MG63 (cell line): ENCODE results near the gene ZNF471. TPM values are rescaled to one million over a fixed set of nuclear protein-coding genes. Genes with fewer than 3 reads are reported as not detected.
A peak's percentile ranks its signal among the peaks of the same experiment; 100 is the strongest.

Experiments
- DNase-seq: peaks from one replicate; pipeline ENCODE4 v3.0.0-alpha.2; 2020
- H3K27me3 ChIP-seq: fragments of 250-450 bp; sonication (Bioruptor Pico); 2 replicates; pipeline ENCODE4 v1.5.1; 2020; ENCODE audit warnings: mild to moderate bottlenecking, moderate library complexity
- H3K36me3 ChIP-seq: fragments of 250-450 bp; sonication (Bioruptor Pico); 2 replicates; pipeline ENCODE4 v1.5.1; 2020; ENCODE audit warnings: mild to moderate bottlenecking, moderate library complexity
- H3K4me3 ChIP-seq: fragments of 250-450 bp; sonication (Bioruptor Pico); 2 replicates; pipeline ENCODE4 v1.5.1; 2020; ENCODE audit warnings: mild to moderate bottlenecking, moderate library complexity
- H3K9me3 ChIP-seq: fragments of 250-450 bp; sonication (Bioruptor Pico); 2 replicates; pipeline ENCODE4 v1.5.1; 2020; ENCODE audit warnings: mild to moderate bottlenecking, moderate library complexity
- total RNA-seq: library from RNA; depleted of rRNA; stranded (reverse); fragments of >200 nt; shearing (Covaris generic); gene quantifications from 2 replicates; pipeline ENCODE4 v1.2.3, GENCODE V29; 2014; ENCODE audit warnings: low replicate concordance; rRNA removed

Gene ZNF471
- total RNA-seq, 1 experiment from 2014 or later: not detected

DNA sequence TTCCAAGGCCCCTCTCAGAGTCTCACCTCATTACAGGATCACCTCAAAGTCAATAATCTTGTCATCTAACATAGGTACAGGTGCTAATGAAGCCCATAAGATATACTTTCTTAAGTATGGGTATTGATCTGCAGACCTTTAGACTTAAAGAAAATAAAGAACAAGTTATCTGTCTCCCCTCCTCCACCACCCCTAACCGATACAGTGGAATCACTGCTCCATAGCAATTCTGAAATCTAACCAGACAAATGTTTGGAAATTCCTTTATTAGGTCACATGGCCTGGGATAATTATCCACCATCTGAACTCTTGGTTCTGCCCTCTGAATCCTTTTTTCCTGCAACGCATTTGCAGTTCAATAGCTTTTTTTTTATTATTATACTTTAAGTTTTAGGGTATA is 55.1 kb downstream of the ZNF471 start:
- H3K27me3 ChIP-seq: no peaks in the 10 kb centered on the region
- H3K9me3 ChIP-seq: peaks cover 39% of the 10 kb centered on the region
- no peaks in the 10 kb centered on the region for H3K36me3 ChIP-seq
- DNase-seq: no peak
- no peak overlapping the region for H3K4me3 ChIP-seq

DNA sequence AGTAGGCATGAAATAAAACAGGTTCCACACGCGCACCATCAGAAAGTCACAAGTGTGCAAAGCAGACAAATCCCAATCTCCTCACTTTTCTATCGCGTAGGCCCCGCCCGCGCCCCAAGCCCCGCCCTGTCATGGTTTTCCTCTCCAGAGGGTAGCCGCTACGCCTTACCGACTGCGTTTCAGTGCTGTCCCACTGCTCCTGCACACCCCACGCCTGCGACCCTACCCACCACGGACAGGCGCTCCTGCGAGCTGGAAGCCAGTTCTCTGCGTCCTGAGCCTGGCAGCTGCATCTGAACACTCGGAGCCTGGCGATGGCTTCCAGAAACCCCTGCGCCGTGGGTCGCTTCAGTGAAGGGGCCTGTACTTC is 59.2 kb downstream of the ZNF471 start:
- Histone ChIP-seq H3K36me3 (no peaks in the 10 kb centered on the region), H3K27me3 (no peaks in the 10 kb centered on the region), H3K9me3 (peaks cover 39% of the 10 kb centered on the region), H3K4me3 (peak overlapping the region; percentile 48)
- peak; percentile 8 for DNase-seq

DNA sequence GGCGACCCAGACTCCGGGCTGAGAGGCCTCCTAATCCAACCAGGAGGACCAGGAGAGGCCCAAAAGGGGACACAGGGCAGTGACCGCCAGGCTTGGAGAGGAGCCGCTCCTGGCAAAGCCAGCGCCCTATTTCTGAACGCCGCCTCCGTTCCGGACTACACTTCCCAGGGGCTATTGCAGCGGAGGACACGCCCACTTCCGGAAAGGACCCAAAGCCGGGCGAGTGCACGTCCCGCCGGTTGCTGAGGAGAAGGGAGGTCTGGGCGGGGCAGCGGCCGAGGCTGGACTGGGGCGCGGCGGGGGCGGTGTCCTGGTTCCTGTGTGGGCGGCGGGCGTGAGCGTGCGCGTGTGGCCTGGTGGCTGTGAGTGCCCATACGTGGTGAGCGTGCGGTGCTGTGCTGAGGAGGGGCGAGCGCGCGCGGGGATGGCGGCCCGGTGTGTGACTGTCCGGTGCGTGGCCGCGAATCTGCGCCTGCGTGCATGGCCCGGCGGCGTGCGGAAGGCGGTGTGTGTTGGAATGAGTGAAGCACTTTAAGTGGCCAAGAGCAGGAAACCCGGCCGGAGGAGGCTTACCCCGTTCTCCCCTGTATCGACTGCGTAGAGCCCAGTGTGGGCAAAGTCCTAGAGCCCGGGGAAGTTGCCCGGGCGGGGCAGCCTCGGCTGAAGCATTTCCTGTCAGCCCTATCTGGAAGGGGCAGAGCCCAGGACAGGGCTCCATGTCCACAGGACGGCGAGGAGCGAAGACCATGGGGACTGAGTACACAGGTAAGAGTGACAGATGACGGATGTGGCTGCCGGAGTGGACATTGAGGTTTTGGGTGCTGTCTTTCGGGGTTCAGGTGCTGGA is 59.8 kb downstream of the ZNF471 start, which contains the start of gene ZNF470:
Gene ZNF470 (plus strand): TSS at position 195 of the 847 bp plus-strand sequence. CDS start 2,844 bp downstream, outside the sequence.
- DNase-seq: peak; percentile 84
- Histone ChIP-seq H3K4me3 (peak within 1 kb of the TSS; percentile 48), H3K27me3 (no peaks in the 10 kb centered on the region), H3K36me3 (no peaks in the 10 kb centered on the region), H3K9me3 (peaks cover 40% of the 10 kb centered on the region)

DNA sequence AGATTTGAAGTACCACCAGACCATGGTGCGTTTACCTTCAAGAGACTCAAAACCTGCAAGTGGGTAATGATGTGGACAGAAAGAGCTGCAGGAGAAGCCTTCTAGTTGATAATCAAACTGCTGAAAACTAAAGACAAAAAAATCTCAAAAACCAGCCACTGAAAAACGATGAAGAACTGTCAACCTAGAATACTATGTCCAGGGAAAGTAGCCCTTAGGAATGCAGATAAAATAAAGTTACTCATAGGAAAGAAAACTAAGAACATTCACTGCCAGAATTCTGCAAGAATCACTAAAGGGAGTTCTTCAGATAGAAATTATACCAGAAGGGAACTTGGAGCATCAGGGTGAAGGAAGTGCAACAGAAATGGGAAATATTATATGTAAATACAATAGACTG is 64.9 kb downstream of the ZNF471 start:
- H3K27me3 ChIP-seq: no peaks in the 10 kb centered on the region
- H3K4me3 ChIP-seq: no peak overlapping the region
- no peaks in the 10 kb centered on the region for H3K36me3 ChIP-seq
- peaks cover 36% of the 10 kb centered on the region for H3K9me3 ChIP-seq
- no peak for DNase-seq

DNA sequence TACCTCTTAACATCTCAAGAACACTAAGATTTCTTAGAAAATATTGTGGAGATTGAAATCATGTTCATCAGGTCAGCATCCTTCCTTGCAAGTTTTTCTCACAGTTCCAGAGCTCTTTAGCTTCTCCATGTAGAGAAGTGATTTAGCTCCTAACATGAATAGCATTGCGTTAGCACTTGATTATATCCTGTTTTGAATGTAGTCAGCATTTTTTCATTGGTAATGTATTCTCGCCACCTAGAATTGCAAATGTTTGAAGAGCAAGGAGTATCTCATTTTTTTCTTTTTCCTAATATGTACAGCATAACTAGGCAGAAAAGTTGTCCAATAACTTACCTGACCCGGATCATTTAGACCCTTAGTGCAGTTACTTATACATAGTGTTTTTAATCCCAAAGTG is 66.3 kb downstream of the ZNF471 start:
- H3K36me3 ChIP-seq: no peaks in the 10 kb centered on the region
- DNase-seq: no peak
- peaks cover 42% of the 10 kb centered on the region for H3K9me3 ChIP-seq

DNA sequence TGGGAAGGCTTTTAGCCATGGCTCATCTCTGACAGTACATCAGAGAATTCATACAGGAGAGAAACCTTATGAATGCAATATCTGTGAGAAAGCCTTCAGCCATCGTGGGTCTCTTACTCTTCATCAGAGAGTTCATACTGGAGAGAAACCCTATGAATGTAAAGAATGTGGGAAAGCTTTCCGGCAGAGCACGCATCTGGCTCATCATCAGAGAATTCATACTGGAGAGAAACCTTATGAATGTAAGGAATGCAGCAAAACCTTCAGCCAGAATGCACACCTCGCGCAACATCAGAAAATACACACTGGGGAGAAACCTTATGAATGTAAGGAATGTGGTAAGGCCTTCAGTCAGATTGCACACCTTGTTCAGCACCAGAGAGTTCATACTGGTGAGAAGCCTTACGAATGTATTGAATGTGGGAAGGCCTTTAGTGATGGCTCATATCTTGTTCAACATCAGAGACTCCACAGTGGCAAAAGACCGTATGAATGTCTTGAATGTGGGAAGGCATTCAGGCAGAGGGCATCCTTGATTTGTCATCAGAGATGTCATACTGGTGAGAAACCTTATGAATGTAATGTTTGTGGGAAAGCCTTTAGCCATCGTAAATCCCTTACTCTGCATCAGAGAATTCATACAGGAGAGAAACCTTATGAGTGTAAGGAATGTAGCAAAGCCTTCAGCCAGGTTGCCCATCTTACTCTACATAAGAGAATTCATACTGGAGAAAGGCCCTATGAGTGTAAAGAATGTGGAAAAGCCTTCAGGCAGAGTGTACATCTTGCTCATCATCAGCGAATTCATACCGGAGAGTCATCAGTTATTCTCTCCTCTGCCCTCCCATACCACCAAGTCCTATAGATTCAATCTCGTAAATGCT is 70.3 kb downstream of the ZNF471 start:
- DNase-seq: no peak
- H3K36me3 ChIP-seq: no peaks in the 10 kb centered on the region
- H3K27me3 ChIP-seq: no peaks in the 10 kb centered on the region
- H3K4me3 ChIP-seq: no peak overlapping the region
- peaks cover 61% of the 10 kb centered on the region for H3K9me3 ChIP-seq

More for the DNA sequence above, 66.3 kb downstream of the ZNF471 start:
- H3K27me3 ChIP-seq: no peaks in the 10 kb centered on the region
- H3K4me3 ChIP-seq: no peak overlapping the region

Other genes with a start within 250 kb of the ZNF471 start
- not detected in 2 replicates for gene EDDM13, start 235.1 kb upstream of the ZNF471 start, total RNA-seq
- 1.7 and 5.7 TPM in 2 replicates for gene ZSCAN5A, start 193.0 kb upstream of the ZNF471 start, total RNA-seq
- gene ZNF582, start 114.3 kb upstream of the ZNF471 start, total RNA-seq: not detected in 2 replicates
- gene ZNF583, start 103.5 kb upstream of the ZNF471 start, total RNA-seq: 4.7 and 9.6 TPM in 2 replicates
- not detected in 2 replicates for gene ZNF667, start 30.5 kb upstream of the ZNF471 start, total RNA-seq
- 1.8 and 8.4 TPM in 2 replicates for gene ZFP28, start 31.1 kb downstream of the ZNF471 start, total RNA-seq
- 0.25 and 0.33 TPM in 2 replicates for gene ZNF470, start 59.6 kb downstream of the ZNF471 start, total RNA-seq
- 12.7 and 15.9 TPM in 2 replicates for gene ZNF71, start 87.4 kb downstream of the ZNF471 start, total RNA-seq
- gene SMIM17, start 135.3 kb downstream of the ZNF471 start, total RNA-seq: not detected in 2 replicates
- not detected in 2 replicates for gene ZNF835, start 163.9 kb downstream of the ZNF471 start, total RNA-seq